HG02981 (cell line): ENCODE data around the gene PPIL1.
"Not testable (repeated sequence)": the region's sequence is repeated elsewhere in the genome, so short reads cannot be mapped to it uniquely, and the experiment has no call there.

Experiments
- ATAC-seq: cut with Tn5 transposase; IDR thresholded peaks from one replicate; pipeline ENCODE4 v1.9.1; 2021; ENCODE audit warnings: mild to moderate bottlenecking, moderate library complexity; ENCODE audit not compliant: unreplicated experiment

Gene PPIL1

DNA sequence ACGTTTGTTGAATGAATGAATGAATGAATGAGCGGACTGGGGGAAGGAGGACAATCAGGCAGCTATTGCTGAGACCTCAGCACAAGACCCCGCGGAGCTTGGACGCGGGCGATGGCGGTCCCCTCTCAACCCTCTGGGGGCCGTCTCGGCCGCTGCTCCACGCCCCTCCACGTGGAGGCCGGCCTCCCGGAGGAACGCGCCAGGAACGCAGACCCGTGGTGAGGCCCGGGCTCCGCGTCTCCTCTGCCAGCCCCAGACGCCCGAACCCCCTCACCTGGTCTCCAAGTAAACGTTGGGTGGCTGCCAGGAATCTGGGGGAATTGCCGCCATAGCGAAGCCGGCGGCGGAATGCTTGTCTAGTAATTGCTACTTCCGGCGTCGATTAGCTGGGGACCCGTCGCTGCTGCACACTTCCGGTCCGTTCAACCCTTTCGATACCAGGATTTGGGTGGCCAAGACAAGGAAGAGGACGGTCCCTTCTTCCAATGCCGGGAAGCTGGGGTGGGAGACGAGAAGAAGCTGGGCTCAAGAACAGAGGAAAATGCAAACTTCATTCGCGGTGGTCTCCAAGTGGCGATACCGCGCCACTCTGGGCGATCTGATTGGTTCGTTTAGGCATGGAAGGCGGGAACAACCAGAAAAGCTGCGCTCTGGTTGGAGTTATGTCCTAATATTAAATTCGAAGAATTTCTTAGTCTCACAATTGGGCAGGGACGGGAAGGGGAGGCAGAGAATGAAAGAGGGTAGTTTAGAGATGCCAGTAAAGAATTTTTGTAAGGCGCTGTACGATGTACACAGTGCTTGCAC, at the start of gene PPIL1:
TSS of gene PPIL1 (minus strand) at position 361 of the 807 bp plus-strand sequence. CDS start at position 330, 31 bp downstream.
- ATAC-seq, result peak; percentile 77

DNA sequence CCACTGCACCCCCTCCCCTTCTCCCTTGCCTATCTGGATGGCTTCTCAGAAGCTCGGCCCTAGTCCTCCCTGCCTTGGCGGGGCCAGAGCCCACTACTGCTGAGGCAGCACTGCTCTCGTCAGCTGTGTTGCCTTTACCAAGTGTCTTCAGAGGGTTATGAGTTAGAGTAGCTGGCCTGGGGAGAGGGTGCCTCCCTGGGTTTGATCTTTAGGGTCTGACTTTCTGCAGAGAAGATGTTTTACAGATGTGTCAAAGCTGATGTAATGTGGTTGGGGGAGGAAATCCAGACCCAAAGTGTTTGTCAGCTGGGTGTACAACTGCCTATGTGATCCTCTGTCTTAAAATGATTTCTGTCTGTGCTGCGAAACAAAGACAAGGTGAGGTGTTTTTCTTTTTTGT, 49.5 kb upstream of the PPIL1 start:
- no peak for ATAC-seq

DNA sequence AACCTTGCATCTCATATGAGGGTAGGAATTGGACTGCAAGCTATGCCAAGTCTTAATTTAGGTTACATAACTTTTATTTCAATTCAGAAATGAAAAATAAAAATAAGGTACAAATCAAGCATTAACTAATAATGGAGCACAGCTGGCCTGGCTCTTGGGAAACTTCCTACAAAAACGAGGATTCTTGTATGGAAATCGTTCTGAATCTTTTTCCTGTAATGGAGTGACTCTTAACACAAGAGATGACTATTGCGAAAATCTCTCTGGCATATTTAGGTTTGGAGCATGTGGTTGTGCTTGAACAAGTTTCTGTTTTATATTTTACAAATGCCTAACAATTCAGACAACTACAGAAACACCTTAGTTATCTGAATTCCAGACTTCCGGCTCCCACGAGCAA, 45.9 kb upstream of the PPIL1 start:
- ATAC-seq, result no peak

DNA sequence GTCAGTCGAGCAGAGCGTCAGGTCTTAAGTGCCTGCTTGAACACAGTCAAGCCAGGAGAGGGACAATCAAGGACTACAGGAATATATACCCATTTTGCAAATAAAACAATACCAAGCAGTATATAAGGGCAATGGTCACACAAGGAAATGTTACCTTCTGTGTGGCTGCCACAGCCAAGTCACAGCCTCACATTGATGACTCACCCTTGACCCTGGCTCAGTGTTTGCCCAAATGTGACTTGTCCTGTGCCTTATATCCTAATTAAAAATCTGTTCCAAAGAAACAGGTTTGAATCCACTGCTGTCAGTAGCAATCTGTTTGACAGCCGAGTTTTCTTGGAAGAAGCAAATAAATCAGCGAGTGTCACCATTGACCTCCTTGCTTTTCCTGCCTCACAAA, 45.4 kb upstream of the PPIL1 start:
- no peak for ATAC-seq

DNA sequence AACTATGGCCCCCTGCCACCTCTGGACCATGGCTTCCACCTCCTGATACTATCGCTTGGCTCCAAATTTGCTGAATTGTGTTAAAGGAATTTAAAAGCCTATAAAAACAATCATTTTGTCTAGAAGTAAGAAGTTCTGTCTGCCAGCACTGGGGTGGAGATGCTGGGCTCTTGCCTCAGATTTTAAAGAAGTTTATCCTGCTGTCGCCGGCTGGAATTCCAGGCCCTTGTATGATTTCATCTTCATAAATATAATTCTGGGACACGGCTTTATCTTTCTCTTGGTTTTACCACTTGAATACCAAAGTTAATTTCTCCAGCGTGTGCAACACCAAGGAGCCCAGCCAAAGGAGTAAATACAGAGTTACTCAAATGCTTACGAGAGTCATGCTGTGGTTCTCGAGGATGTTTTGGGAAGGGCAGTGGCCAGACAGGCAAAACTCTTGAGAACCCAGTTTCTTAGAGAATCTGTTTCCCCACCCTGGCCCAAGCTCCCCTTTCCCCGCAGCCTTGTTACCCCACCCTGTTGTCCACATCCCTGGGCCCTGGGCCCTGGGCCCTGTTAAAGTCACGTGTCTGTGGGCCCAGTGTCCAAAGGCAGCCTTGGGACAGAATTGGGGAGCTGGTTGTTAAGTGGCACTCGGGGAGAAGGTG, 43.1 kb upstream of the PPIL1 start:
- ATAC-seq, result no peak

DNA sequence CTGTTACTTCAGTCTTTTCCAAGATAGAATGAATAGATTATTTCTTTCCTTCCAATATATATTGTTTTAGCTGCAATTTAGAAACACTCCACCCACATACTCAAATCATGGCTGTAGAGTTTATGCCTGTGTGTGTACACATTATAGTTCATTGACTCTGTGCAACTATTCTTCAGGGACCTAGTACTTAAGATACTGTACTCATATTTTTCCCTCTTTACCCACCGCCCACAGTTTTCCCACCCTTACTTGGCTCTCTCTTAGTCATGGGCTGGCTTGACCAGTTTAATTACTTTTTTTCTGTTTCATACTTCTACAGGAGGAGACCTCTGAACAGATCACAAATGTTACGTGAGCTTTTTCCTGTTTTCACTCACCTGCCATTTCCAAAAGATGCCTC, 41.5 kb upstream of the PPIL1 start:
- ATAC-seq, result no peak

DNA sequence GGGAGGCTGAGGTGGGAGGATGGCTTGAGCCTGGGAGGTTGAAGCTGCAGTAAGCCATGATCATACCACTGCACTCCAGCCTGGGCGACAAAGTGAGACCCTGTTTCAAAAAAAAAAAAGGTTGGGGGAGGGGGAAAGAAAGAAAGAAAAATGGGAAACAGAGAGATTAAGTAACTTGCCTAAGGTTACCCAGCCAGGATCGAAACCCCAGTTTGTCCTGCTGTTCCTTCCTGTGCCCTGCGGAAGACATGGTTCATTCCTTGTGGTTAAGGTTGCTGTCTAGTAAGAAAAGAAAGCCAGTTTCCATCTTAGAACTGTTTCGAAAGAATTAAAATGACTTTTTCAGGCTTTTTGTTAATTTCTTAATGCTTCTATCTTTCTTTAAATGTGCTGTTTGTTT, 41.0 kb upstream of the PPIL1 start:
- ATAC-seq, result no peak

DNA sequence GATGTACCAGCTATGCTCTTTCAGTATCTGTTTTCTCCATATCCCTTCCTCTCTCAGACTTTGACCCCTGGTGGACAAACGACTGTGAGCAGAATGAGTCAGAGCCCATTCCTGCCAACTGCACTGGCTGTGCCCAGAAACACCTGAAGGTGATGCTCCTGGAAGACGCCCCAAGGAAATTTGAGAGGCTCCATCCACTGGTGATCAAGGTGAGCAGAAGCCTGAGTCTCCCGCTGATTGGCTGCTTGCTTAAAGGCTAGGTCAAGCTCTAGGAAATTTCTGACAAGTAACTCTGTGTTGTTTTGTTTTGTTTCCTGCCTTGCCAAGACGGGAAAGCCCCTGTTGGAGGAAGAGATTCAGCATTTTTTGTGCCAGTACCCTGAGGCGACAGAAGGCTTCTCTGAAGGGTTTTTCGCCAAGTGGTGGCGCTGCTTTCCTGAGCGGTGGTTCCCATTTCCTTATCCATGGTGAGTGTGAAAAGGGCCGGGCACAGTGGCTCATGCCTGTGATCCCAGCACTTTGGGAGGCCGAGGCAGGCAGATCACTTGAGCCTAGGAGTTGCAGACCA, 39.7 kb upstream of the PPIL1 start:
- no peak for ATAC-seq

DNA sequence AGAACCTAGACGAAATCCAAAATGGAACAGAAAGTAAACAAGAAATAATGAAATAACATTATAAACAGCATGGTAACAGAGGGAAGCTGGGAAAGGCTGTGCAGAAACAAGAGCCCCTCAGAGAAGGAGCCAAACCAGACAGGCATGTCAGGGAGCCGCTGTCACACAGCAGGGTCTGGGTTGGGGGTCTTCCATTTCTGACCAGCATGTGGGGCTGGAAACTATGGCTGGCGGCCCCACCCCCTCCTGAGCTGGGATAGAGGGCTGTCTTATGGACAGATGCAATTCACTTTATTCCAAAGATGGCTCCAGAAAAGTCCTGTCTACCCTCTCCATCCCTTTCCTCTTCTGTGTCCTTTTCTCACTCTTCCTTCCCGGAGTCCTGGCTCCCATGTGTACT, 38.5 kb upstream of the PPIL1 start:
- ATAC-seq, result no peak

DNA sequence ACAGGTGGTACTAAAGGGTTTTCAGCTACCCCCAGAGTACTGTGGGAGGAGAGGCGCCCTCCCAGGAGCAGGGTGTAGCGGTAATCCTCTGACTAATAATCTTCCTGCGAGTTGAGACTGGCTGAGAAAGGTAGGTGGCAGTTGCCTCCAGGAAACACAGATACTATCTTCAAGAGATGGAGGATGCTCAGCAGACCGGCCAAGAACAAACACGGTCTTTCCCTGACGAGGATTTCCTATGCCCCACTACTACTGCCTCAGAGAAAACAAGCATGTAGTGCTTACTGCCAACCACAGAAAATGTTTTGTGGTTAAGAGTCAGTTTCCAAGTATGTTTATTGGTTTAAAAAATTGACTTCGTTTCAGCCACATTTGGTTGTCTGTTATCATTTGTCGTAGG, 38.0 kb upstream of the PPIL1 start:
- peak; percentile 91 for ATAC-seq

DNA sequence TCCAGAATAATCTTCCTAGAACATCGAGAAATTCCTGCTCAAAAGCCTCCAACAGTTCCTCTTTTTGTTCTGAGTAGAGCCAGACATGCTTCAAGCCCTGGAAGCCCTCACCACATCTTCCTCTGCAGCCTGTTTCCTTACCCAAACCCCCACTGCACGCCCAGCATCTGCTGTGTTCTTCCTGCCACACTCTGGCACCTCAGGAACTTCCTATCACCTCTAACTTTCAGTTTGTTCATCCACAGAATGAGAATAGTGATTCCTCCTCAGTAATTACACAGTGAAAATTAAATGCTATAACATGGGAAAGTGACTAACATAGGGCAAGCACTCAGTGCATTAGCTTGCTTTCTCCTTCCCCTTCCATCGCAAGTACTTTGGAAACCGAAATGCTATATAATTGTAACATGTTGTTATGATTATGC, 37.4 kb upstream of the PPIL1 start:
- no peak for ATAC-seq

DNA sequence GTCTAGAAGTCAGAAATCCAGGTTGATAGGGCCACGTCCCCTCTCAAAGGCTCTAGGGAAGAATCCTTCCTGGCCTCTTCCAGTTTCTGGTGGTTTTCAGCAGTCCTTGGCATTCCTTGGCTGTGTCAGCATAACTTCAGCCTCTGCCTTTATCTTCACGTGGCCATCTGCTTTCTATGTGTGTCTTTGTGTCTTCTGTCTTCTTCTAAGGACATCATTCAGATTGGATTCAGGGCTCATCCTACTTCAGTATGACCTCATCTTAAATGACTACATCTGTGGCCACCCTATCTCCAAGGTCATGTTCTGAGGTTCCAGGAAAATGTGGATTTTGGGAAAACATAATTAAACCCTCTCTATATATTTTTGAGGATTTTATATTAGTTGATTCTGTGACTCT, 34.1 kb upstream of the PPIL1 start:
- no peak for ATAC-seq

DNA sequence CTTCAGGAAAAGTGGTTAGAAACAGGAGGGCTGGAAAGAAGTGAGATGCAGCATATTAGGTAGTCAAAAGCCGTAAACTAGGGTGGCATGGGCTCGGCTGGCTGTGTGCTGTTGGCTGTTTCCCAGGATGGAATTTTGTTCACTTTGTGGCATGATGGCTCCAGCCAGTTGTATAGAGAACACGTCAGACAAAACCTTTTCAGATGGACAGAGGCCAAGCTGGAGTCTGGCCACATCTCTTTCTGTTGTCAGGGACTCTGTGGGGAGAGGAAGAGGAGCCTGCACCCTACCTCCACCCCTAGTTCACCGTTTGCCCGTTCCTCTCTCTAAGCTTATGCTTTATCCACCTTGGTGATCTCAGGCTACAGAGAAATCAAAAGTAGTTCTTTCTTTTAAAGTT, 33.2 kb upstream of the PPIL1 start:
- ATAC-seq, result no peak

DNA sequence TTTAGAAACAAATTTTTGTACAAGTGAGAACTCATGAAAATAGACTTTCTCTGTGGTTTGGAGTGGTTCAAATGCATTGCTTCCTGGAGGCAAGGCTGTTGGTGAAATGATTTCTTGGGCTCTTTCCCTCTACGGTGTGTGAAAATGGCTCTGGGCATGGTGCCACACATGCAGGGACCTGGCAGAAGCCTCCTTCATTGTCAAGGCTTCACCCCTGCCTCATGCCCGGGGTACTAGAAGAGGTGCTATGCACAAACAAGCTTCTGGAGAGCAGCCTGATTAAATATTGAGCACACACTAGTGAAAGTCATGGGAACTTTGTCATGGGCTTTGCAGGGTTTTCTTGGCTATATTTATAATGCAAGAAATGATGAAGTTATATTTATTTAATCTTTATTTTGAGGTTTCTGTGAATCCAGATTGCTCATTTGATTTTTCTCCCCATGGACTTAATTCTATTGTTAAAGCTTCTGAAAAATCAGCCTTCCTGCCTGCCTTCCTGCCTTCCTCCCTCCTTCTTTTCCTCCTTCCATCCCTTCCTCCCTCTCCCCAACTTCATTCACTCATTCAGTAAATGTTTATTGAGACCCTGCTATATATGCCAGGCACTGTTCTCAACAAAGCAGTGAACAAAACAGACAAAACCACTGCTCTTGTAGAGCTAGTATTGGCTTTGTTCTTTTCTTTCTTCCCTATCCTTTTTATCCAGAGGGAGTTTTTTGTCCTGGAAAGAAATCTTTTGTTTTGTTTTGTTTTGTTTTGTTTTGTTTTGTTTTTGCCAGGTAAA, 32.1 kb upstream of the PPIL1 start:
- ATAC-seq, result no peak

DNA sequence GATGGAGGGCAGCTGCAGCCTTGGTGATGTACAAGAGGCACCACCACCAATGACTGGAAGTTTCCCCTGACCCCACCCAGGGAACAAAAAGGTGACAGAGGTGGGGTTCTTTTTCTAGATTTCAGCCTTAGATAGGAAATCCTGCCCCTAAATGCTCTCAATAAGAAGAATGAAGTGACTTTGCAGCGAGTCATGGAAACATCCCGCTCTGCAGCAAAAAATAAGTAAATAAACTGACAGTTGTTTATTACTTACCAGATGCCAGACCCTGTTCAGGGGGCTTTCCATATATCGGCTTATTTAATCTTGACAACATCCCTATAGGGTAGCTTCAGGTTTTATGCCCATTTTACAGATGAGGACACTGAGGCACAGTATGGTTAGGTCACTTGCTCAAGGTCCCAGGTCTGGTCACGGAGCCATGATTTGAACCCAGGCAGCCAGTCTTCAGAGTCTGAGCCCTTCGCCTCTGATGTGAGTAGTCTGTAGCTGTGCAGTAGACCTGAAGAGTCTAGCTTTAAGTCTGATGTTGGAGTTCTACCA, 30.3 kb upstream of the PPIL1 start:
- no peak for ATAC-seq

DNA sequence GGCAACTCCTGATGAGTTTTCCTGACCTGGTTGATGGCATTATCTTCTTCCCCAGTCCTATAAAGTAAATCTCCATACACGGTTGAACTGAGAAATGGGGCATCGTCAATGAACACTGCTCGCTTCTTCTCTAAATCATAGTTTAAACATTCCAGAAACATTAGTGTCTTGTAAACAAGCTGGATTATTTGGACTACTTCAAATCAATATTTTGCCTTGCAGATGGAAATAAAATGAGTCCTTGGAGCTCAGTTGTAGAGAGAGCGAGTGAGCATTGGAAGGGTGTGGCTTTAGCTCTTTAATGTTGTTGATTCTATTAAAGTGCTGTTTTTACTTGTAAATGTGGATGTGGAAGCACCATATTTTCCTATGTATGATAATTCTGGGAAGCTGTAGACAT, 29.5 kb upstream of the PPIL1 start:
- no peak for ATAC-seq

DNA sequence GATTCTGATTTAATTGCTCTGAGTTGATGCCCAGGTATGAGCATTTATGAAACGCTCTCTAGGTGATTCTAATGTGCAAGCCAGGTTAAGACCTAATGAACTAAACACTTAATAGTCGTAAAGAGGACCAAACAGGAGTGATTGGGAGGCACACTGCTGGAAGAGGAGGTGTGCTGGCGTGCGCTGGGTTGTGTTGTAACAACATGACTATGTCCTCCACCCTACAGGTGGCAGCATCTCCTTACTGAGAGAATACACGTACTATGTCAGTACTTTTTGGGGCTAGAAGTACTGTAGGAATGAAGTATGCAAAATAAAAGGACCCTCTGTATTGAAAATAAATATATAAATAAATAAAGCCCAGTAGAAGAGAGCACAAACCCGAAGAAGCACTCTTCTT, 23.0 kb upstream of the PPIL1 start:
- no peak for ATAC-seq

DNA sequence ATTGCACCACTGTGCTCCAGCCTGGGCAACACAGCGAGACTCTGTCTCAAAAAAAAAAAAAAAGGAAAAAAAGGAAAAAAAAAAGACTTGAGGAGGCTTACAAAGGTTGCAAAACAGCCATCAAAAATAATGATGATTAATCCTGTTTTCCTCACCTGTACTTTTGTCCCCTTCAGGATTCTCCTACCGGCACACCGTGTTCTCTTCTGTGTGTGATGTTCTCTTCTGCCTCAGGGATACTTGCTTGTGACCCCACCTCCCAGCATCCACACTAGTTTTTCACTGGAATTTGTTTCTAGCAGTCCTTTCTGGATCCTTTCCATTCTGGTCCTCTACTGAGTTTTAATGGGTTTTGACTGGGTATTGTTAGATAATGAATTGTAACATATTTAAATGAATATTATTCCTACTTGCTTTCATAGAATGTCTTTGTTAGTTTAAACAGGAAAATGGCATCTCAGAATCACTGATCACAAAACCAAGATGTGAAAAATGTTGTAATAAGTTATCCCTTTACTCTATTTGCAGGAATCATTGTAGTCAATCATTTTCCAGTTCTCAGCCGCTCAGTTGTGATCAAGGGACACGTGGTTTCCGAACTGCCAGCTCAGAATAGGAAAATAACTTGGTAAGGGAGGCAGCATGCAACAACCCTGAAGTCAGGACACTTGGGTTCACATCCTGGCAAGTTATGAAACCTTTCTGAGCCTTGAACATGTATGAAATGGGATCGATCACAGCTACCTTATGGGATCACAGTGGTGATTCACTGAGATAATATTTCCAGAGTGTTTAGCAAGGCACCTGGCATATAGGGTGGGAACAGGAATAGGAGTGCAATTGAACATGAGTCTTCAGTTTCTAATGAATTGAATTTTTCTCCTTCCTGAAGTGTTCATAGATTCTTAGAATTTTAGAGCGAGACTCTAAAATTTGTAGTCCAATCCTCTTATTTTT, 19.7 kb upstream of the PPIL1 start:
- no peak for ATAC-seq

DNA sequence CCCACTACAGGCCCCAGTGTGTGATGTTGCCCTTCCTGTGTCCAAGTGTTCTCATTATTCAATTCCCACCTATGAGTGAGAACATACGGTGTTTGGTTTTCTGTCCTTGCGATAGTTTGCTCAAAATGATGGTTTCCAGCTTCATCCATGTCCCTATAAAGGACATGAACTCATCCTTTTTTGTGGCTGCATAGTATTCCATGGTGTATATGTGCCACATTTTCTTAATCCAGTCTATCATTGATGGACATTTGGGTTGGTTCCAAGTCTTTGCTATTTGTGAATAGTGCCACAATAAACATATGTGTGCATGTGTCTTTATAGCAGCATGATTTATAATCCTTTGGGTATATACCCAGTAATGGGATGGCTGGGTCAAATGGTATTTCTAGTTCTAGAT, 16.6 kb upstream of the PPIL1 start:
- not testable (repeated sequence) for ATAC-seq

DNA sequence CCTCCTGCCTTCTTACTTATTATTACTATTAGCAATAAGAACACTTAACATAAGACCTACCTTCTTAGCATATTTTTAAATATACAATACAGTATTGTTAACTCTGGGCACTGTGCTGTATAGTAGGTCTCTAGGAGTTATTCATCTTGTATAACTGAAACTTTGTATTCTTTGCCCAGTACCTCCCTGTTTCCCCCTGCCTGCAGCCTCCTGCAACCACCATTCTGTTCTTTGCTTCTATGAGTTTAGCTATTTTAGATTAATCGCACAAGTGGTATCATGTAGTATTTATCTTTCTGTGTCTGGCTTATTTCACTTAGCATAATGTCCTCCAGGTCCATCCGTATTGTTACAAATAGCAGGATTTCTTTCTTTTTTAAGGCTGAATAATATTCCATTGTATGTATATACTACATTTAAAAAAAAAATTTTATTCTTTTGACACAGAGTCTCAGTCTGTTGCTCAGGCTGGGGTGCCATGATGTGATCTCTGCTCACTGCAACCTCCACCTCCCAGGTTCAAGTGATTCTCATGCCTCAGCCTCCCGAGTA, 15.6 kb upstream of the PPIL1 start:
- no peak for ATAC-seq
